PC-9 (cell line): Measurements from ENCODE around the gene NDST1. TPM values are rescaled to one million over a fixed set of nuclear protein-coding genes. Genes with fewer than 3 reads are reported as not detected.
A peak's percentile ranks its signal among the peaks of the same experiment; 100 is the strongest.

ENCODE experiments used
- BruUV-seq: library from RNA; stranded (reverse); fragments of 400-500 nt; replicated peaks from 2 replicates; lab custom pipeline; 2021; lab: Mats Ljungman, UMichigan
- CTCF ChIA-PET: fragments of 300-600 bp; sonication (Branson Sonifier 250); formaldehyde crosslinking; loops from one replicate; lab custom pipeline; 2022; ENCODE audit warnings: antibody characterized with exemption; lab: Charles Lee
- POLR2A ChIA-PET: fragments of 300-600 bp; sonication (Branson Sonifier 250); formaldehyde crosslinking; loops from one replicate; lab custom pipeline; 2022; ENCODE audit warnings: antibody characterized with exemption; ENCODE audit not compliant: unreplicated experiment; lab: Charles Lee
- DNase-seq, 2 experiments: peaks; one replicate each; pipeline versions ENCODE4 v3.0.0 to v3.0.0-alpha.2; 2015 to 2022; ENCODE audit warnings: mixed read lengths in 1 of 2
- H2AFZ ChIP-seq: fragments of 200-600 bp; sonication (generic); 2 replicates; pipeline ENCODE4 v1.8.1; 2017; ENCODE audit warnings: antibody characterized with exemption
- H3F3A ChIP-seq: fragments of 200-600 bp; sonication (generic); 2 replicates; pipeline ENCODE4 v1.8.1; 2017; ENCODE audit warnings: antibody characterized with exemption, mild to moderate bottlenecking, low read depth; ENCODE audit not compliant: insufficient read depth
- H3K27ac ChIP-seq: fragments of 200-600 bp; sonication (generic); 2 replicates; pipeline ENCODE4 v1.6.1; 2016; ENCODE audit warnings: mixed run types
- H3K27me3 ChIP-seq: fragments of 200-600 bp; sonication (generic); 2 replicates; pipeline ENCODE4 v1.6.1; 2016; ENCODE audit warnings: low read depth, mixed run types; ENCODE audit not compliant: insufficient read depth
- H3K36me3 ChIP-seq: fragments of 200-600 bp; sonication (generic); 2 replicates; pipeline ENCODE4 v1.6.1; 2016; ENCODE audit warnings: low read depth, mixed run types
- H3K4me1 ChIP-seq: fragments of 200-600 bp; sonication (generic); replicated peaks from 2 replicates; pipeline ENCODE4 v1.6.1; 2016; ENCODE audit warnings: mixed run types; ENCODE audit not compliant: insufficient read depth
- H3K4me2 ChIP-seq: fragments of 200-600 bp; sonication (generic); 2 replicates; pipeline ENCODE4 v1.6.1; 2017; ENCODE audit warnings: mixed run types
- H3K4me3 ChIP-seq: fragments of 200-600 bp; sonication (generic); 2 replicates; pipeline ENCODE4 v1.6.1; 2016; ENCODE audit warnings: mixed run types
- H3K79me2 ChIP-seq: fragments of 200-600 bp; sonication (generic); 2 replicates; pipeline ENCODE4 v1.6.1; 2017; ENCODE audit warnings: low read depth, mixed run types
- H3K9me2 ChIP-seq: fragments of 200-600 bp; sonication (generic); 2 replicates; pipeline ENCODE4 v1.8.1; 2017; ENCODE audit warnings: mild to moderate bottlenecking; ENCODE audit not compliant: insufficient read depth
- H3K9me3 ChIP-seq: fragments of 200-600 bp; sonication (generic); 2 replicates; pipeline ENCODE4 v1.8.1; 2016; ENCODE audit warnings: low read depth; ENCODE audit not compliant: insufficient read depth
- H4K20me1 ChIP-seq: fragments of 200-600 bp; sonication (generic); 2 replicates; pipeline ENCODE4 v1.8.1; 2017; ENCODE audit not compliant: insufficient read depth
- EZH2 ChIP-seq: fragments of 200-600 bp; sonication (generic); IDR thresholded peaks from 2 replicates; pipeline ENCODE4 v1.8.0; 2017; ENCODE audit warnings: antibody characterized with exemption, low read depth
- intact Hi-C: fragments of 100-400 bp; cut with micrococcal nuclease; formaldehyde crosslinking; loops from one replicate; pipeline ENCODE4 v1.10.0; 2022; ENCODE audit not compliant: unreplicated experiment
- total RNA-seq: library from RNA; stranded (reverse); gene quantifications from 2 replicates; pipeline ENCODE4 v1.2.3, GENCODE V29; 2021
- TF ChIP-seq, protein P1 (sequence below): fragments of 200-600 bp; sonication (generic); conservative IDR thresholded peaks from 2 replicates; pipeline ENCODE4 v1.6.1; 2017; ENCODE audit warnings: mixed run types, antibody characterized with exemption, mild to moderate bottlenecking, moderate library complexity

The NDST1 gene
- total RNA-seq, 1 experiment from 2014 or later = 94.3 TPM

- Histone ChIP-seq H3K79me2 (peaks cover 75% of the 10 kb centered on the region), H2AFZ (no peak overlapping the region), H3K4me2 (no peak overlapping the region), H3K4me1 (peaks cover 50% of the 10 kb centered on the region), H3K9me2 (no peaks in the 10 kb centered on the region), H4K20me1 (peaks cover 93% of the 10 kb centered on the region), H3K27ac (no peak overlapping the region), H3K4me3 (no peak overlapping the region), H3K9me3 (no peaks in the 10 kb centered on the region), H3K36me3 (no peaks in the 10 kb centered on the region), H3K27me3 (no peaks in the 10 kb centered on the region), H3F3A (peaks cover 30% of the 10 kb centered on the region)
- POLR2A ChIA-PET = interaction anchor here (0.6 to 1.0 kb wide), 2 partner anchors 19 to 483 kb away, joined by 4 to 9 read pairs; no protein-coding TSS in a partner anchor
- intact Hi-C loops = no loop called here
- TF ChIP-seq, protein P1, sequence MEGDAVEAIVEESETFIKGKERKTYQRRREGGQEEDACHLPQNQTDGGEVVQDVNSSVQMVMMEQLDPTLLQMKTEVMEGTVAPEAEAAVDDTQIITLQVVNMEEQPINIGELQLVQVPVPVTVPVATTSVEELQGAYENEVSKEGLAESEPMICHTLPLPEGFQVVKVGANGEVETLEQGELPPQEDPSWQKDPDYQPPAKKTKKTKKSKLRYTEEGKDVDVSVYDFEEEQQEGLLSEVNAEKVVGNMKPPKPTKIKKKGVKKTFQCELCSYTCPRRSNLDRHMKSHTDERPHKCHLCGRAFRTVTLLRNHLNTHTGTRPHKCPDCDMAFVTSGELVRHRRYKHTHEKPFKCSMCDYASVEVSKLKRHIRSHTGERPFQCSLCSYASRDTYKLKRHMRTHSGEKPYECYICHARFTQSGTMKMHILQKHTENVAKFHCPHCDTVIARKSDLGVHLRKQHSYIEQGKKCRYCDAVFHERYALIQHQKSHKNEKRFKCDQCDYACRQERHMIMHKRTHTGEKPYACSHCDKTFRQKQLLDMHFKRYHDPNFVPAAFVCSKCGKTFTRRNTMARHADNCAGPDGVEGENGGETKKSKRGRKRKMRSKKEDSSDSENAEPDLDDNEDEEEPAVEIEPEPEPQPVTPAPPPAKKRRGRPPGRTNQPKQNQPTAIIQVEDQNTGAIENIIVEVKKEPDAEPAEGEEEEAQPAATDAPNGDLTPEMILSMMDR = no peak
- TF ChIP-seq EZH2 = no peak
- CTCF ChIA-PET = interaction anchor here (0.6 kb wide), 2 partner anchors 95 to 618 kb away, joined by 3 to 5 read pairs; no protein-coding TSS in a partner anchor
- DNase-seq = peak; percentile 43 to 90
- BruUV-seq = TSS peak; percentile 14
Measured at GRCh38 chr5:150511578-150512367, 3.8 kb downstream of the NDST1 start.

- Histone ChIP-seq H3K27ac (no peak overlapping the region), H3K9me2 (no peaks in the 10 kb centered on the region), H3K27me3 (no peaks in the 10 kb centered on the region), H3K79me2 (peaks cover 69% of the 10 kb centered on the region), H3K36me3 (no peaks in the 10 kb centered on the region), H4K20me1 (peaks cover 87% of the 10 kb centered on the region), H3K4me2 (no peak overlapping the region), H3K4me1 (peaks cover 56% of the 10 kb centered on the region), H3F3A (peaks cover 36% of the 10 kb centered on the region), H2AFZ (no peak overlapping the region), H3K9me3 (no peaks in the 10 kb centered on the region), H3K4me3 (no peak overlapping the region)
- no peak for DNase-seq
- no TSS peak for BruUV-seq
- intact Hi-C loops = no loop called here
- ChIA-PET CTCF (interaction anchor here (0.7 kb wide), 1 partner anchor 13 kb away, joined by 11 read pairs; no protein-coding TSS in a partner anchor), POLR2A (interaction anchor here (1.0 kb wide), 1 partner anchor 19 kb away, joined by 4 read pairs; no protein-coding TSS in a partner anchor)
- no peak for TF ChIP-seq EZH2
- TF ChIP-seq, protein P1 = no peak
Measured at GRCh38 chr5:150512368-150512747, 4.4 kb downstream of the NDST1 start.

DNA sequence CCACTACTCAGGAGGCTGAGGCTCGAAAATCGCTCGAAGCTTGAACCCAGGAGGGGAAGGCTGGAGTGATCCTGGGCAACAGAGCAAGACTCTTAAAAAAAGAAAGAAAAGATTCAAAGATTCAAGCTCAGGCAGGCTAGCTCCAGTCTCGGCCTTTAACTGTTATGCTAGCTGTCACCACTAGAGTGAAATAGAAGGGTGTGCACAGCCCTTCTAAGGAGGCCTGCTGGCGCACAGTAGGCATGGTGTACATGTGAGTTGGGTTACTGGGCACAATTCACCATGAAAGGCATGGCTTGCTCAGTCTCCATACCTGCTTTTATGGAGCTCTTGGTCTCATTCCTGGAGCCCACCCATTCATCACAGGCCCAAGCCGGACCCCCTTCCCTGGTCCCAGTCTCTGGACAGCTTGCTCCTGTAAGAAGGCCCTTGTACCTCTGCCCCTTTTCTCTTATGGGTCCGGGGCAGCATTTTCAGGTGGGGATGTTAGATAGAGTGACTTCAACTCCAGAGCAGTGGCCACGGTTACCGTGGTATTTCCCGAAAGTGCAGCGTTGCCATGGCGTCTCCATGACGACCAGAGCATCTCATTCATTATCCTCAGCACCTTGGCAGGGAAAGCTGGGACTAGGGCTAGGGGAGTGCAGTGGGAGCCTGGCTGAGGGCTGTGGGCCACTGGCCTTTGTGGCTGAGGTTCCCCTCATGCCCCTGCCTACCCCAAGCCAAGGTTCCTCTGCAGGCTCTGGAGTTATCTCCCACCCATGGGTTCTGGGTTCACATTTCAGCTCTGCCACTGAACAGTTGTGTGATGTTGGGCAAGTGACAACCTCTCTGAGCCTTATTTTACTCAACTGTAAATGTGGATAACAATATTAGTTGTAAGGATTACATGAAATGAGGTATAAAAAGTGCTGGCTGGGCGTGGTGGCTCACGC is 5.7 kb downstream of the NDST1 start:
- H3K9me3 ChIP-seq = no peaks in the 10 kb centered on the region
- no peak overlapping the region for H3K4me3 ChIP-seq
- peaks cover 67% of the 10 kb centered on the region for H3K4me1 ChIP-seq
- peaks cover 65% of the 10 kb centered on the region for H3K79me2 ChIP-seq
- intact Hi-C loops = no loop called here
- DNase-seq = peak in 1 of 2 experiments; percentile 30
- no peaks in the 10 kb centered on the region for H3K27me3 ChIP-seq
- ChIA-PET CTCF (interaction anchor here (0.7 kb wide), 1 partner anchor 40 kb away, joined by 7 read pairs; no protein-coding TSS in a partner anchor), POLR2A (no interaction called here)
- no TSS peak for BruUV-seq
- H3K27ac ChIP-seq = no peak overlapping the region
- peaks cover 86% of the 10 kb centered on the region for H4K20me1 ChIP-seq
- H3K9me2 ChIP-seq = no peaks in the 10 kb centered on the region
- H3K4me2 ChIP-seq = no peak overlapping the region
- TF ChIP-seq, protein P1 = peak; percentile 44; the same call in 1 of the 2 replicates
- no peak for TF ChIP-seq EZH2
- H2AFZ ChIP-seq = no peak overlapping the region
- no peaks in the 10 kb centered on the region for H3K36me3 ChIP-seq
- peaks cover 42% of the 10 kb centered on the region for H3F3A ChIP-seq
